Naive thymus-derived CD8-positive, alpha-beta T cell (primary cell): Measurements from ENCODE around the gene NUCB1. TPM values are rescaled to one million over a fixed set of nuclear protein-coding genes. Genes with fewer than 3 reads are reported as not detected.
A peak's percentile ranks its signal among the peaks of the same experiment; 100 is the strongest.
"Not testable (repeated sequence)": the region's sequence is repeated elsewhere in the genome, so short reads cannot be mapped to it uniquely, and the experiment has no call there.

Experiments
- ATAC-seq, 2 donors: fragments of 150-1000 bp; cut with Tn5 transposase in 1 of 2; sonication (Bioruptor Pico), chemical (Tn5 transposase) in 1 of 2; 1 replicate in 1 of 2; 2 replicates in 1 of 2; pipeline ENCODE4 v1.10.0; 2021; ENCODE audit warnings: mild to moderate bottlenecking in 2 of 2, moderate library complexity in 2 of 2
- POLR2A ChIA-PET: fragments of 350-600 bp; sonication (Branson Sonifier 250); formaldehyde crosslinking; loops from one replicate; lab custom pipeline; 2021; ENCODE audit warnings: antibody characterized with exemption; lab: Charles Lee
- DNase-seq, 10 donors: peaks; one replicate each; pipeline versions ENCODE4 v3.0.0 to v3.0.0-alpha.2; 2020 to 2022
- H3K27ac Mint-ChIP-seq, 10 donors: one replicate each; pipeline ENCODE4 v1.8.0; 2020 to 2022; ENCODE audit warnings: mild to moderate bottlenecking in 10 of 10, mixed read lengths in 10 of 10, moderate library complexity in 4 of 10, inconsistent platforms in 1 of 10
- H3K27me3 Mint-ChIP-seq, 5 donors: one replicate each; pipeline ENCODE4 v1.8.0; 2021 to 2022; ENCODE audit warnings: mixed read lengths in 5 of 5
- H3K36me3 Mint-ChIP-seq, 3 donors: one replicate each; pipeline ENCODE4 v1.8.0; 2020 to 2022; ENCODE audit warnings: mixed read lengths in 3 of 3, mild to moderate bottlenecking in 2 of 3, inconsistent platforms in 1 of 3
- H3K4me1 Mint-ChIP-seq, 4 donors: one replicate each; pipeline ENCODE4 v1.8.0; 2021 to 2022; ENCODE audit warnings: mixed read lengths in 4 of 4
- H3K4me3 Mint-ChIP-seq, 10 donors: one replicate each; pipeline ENCODE4 v1.8.0; 2020 to 2022; ENCODE audit warnings: mild to moderate bottlenecking in 10 of 10, mixed read lengths in 10 of 10, moderate library complexity in 6 of 10, inconsistent platforms in 1 of 10
- H3K9me3 Mint-ChIP-seq, 9 donors: one replicate each; pipeline ENCODE4 v1.8.0; 2020 to 2022; ENCODE audit warnings: mixed read lengths in 9 of 9, mild to moderate bottlenecking in 3 of 9, inconsistent platforms in 1 of 9, moderate library complexity in 1 of 9
- polyA plus RNA-seq, 3 donors: library from polyadenylated mRNA; unstranded; fragments of 300-500 nt; fragmentation: Illumina TruSeq; gene quantifications; one replicate each; pipeline ENCODE4 v1.2.3, GENCODE V29; 2021
- total RNA-seq, 8 experiments: library from RNA in 2 of 8; stranded (reverse) in 2 of 8; gene quantifications; one replicate each; pipeline ENCODE4 v1.2.3 and lab custom pipeline; 2021 to 2026

Gene NUCB1
- total and polyA plus RNA-seq, 5 experiments from 2014 or later: 48.6 to 119 (median 106) TPM

DNA sequence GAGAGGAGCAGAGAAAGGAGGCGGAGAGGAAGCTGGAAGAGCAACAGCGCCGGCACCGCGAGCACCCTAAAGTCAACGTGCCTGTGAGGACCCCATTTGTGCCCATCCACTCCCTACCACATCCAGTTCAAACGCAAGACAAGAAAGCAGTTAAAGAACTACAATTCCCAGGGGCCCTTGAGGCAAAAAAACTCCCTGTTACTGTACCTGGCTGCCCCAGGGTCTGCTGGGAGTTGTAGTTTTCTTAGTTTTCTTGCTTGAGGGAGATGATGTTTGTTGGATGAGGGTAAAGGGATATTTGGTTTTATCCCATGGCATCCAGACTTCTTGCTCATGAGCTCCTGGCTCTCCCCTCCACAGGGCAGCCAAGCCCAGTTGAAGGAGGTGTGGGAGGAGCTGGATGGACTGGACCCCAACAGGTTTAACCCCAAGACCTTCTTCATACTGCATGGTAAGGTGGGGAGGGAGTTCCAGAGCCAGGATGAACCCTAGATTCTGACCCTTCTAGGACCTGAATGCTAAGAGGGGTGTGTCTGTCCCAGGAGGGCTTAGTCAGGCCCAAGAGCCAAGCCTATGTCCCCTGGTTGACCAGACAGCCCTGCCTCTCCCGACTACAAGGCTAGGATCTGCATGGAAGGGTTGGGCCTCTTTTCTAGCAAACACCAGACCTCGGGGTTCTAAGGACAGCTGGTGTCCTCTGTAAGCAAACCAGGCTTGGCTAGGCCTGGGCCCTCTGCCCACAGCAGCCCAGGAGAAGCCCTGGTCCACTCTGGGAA, 13.2 kb downstream of the NUCB1 start:
- no peak overlapping the region for H3K4me3 Mint-ChIP-seq
- H3K9me3 Mint-ChIP-seq: no peaks in the 10 kb centered on the region
- POLR2A ChIA-PET: interaction anchor here (0.7 kb wide), 1 partner anchor 20 kb away, joined by 5 read pairs; no protein-coding TSS in a partner anchor
- DNase-seq (peak in 5 of 10 donors; percentile 21 to 44 (median 31)), ATAC-seq (peak; percentile 50 to 69)
- H3K27ac Mint-ChIP-seq: peak overlapping the region in 2 of 10 donors; percentile 31 to 52
- no peaks in the 10 kb centered on the region for H3K27me3 Mint-ChIP-seq
- H3K4me1 Mint-ChIP-seq: peaks cover 0 to 3% (median 3%) of the 10 kb centered on the region in 4 donors
- peaks cover 4 to 77% (median 20%) of the 10 kb centered on the region in 3 donors for H3K36me3 Mint-ChIP-seq

DNA sequence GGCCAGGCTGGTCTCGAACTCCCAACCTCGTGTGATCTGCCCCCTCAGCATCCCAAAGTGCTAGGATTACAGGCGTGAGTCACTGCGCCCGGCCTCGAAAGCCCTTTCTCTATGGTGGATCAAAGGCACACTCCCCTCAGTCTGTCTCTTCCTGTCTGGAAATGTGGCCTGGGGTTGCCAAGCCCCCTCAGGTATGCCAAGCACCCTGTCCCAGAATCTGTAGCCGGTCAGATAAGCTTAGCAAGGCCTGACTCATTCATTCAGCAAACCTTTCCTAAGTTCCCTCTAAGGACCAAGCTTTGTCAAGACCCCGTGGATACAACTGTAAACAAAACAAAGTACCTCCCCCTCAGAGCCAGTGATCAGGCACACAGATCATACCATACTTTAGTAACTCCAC, 14.1 kb downstream of the NUCB1 start:
- POLR2A ChIA-PET: no interaction called here
- DNase-seq: no peak
- H3K27ac Mint-ChIP-seq: peak overlapping the region in 3 of 10 donors; percentile 12 to 72 (median 63)
- ATAC-seq: no peak
- peaks cover 4 to 75% (median 20%) of the 10 kb centered on the region in 3 donors for H3K36me3 Mint-ChIP-seq
- no peaks in the 10 kb centered on the region for H3K27me3 Mint-ChIP-seq
- H3K4me3 Mint-ChIP-seq: no peak overlapping the region
- no peaks in the 10 kb centered on the region for H3K9me3 Mint-ChIP-seq
- H3K4me1 Mint-ChIP-seq: peaks cover 0 to 3% (median 3%) of the 10 kb centered on the region in 4 donors

DNA sequence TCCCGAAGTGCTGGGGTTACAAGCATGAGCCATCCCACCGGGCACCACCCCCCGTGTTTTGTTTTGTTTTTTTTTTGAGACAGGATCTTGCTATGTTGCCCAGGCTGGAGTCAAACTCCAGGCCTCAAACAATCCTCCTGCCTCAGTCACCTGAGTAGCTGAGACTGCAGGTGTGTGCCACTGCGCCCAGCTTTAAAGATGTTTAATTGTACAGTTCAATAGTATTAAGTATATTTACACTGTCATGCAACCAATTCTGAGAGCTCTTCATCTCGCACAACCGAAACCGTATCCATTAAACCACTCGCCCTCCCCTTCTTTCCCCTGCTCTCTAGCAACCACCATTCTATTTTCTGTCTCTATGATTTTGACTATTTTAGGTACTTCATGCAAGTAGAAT, 15.6 kb downstream of the NUCB1 start:
- no peaks in the 10 kb centered on the region for H3K9me3 Mint-ChIP-seq
- H3K27me3 Mint-ChIP-seq: no peaks in the 10 kb centered on the region
- H3K36me3 Mint-ChIP-seq: peaks cover 4 to 66% (median 17%) of the 10 kb centered on the region in 3 donors
- H3K4me1 Mint-ChIP-seq: peaks cover 0 to 3% (median 3%) of the 10 kb centered on the region in 4 donors
- ATAC-seq (no peak), DNase-seq (no peak)
- H3K27ac Mint-ChIP-seq: peak overlapping the region in 2 of 10 donors; percentile 3 to 9
- POLR2A ChIA-PET: interaction anchor here (1.8 kb wide), 1 partner anchor 15 kb away, joined by 7 read pairs; no protein-coding TSS in a partner anchor
- no peak overlapping the region for H3K4me3 Mint-ChIP-seq

DNA sequence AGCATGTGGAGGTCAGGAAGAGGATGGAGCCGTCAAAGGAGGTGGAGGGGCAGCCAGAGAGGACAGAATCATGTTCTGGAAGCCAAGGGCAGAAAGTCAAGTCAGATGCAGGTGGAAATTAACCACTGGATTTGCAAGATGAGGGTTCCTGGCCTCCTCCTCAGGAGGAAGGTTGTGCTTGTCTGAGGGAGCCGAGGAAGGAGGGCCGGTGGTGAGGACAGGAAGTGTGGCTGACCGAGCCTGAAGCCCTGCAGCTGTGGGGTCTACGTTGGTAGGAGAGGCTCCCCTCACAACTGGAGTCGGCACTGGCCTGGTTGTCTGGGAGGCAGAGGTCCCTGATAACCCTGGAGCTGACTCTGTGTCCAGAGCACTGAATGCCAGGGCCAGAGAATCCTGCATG, 18.0 kb downstream of the NUCB1 start:
- no peak for DNase-seq
- peak overlapping the region in 5 of 10 donors; percentile 31 to 73 (median 53) for H3K27ac Mint-ChIP-seq
- no peaks in the 10 kb centered on the region for H3K27me3 Mint-ChIP-seq
- no peak overlapping the region for H3K4me3 Mint-ChIP-seq
- no peaks in the 10 kb centered on the region for H3K9me3 Mint-ChIP-seq
- H3K36me3 Mint-ChIP-seq: peaks cover 4 to 59% (median 5%) of the 10 kb centered on the region in 3 donors
- peaks cover 0 to 3% (median 2%) of the 10 kb centered on the region in 4 donors for H3K4me1 Mint-ChIP-seq
- POLR2A ChIA-PET: interaction anchor here (1.0 kb wide), 1 partner anchor 41 kb away, joined by 3 read pairs; no protein-coding TSS in a partner anchor
- no peak for ATAC-seq

DNA sequence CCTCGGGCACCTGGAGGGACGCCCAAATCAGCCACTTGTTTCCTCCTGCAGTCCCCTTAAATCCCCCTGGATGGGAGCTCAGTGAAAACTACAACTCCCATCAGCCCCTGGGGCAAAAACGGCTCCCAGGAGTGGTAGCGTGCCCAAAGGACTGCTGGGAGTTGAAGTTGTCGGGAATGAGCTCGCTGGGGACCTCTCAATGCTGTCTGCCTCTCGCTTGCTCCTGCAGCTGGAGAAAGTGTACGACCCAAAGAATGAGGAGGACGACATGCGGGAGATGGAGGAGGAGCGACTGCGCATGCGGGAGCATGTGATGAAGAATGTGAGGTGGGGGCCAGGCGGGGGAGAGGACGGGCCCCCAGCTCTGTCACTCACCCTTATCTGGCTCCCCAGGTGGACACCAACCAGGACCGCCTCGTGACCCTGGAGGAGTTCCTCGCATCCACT, 18.7 kb downstream of the NUCB1 start:
- POLR2A ChIA-PET: interaction anchor here (0.6 to 1.4 kb wide), 5 partner anchors 10 to 265 kb away, joined by 3 to 7 read pairs (median 3); partner anchors contain the start of gene NUCB1
- no peaks in the 10 kb centered on the region for H3K9me3 Mint-ChIP-seq
- DNase-seq (peak in 1 of 10 donors; percentile 4), ATAC-seq (peak in 1 of 2 donors; percentile 42)
- no peaks in the 10 kb centered on the region for H3K27me3 Mint-ChIP-seq
- no peak overlapping the region for H3K4me3 Mint-ChIP-seq
- H3K27ac Mint-ChIP-seq: peak overlapping the region in 5 of 10 donors; percentile 10 to 68 (median 21)
- peaks cover 0 to 3% (median 2%) of the 10 kb centered on the region in 4 donors for H3K4me1 Mint-ChIP-seq
- peaks cover 3 to 58% (median 4%) of the 10 kb centered on the region in 3 donors for H3K36me3 Mint-ChIP-seq

DNA sequence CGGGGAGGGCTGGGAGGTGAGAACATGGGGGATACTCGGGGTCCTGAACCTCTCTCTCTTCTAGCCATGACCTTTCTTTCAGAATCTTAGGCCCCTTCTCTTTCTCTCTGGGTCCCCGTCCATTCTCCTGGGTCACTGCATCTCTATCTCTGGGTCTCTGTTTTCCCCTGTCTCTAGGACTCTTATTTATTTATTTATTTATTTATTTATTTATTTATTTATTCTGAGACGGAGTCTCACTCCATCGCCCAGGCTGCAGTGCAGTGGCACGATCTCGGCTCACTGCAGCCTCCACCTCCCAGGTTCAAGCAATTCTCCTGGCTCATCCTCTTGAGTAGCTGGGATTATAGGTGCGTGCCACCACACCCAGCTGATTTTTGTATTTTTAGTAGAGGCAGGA, 19.2 kb downstream of the NUCB1 start:
- POLR2A ChIA-PET: interaction anchor here (0.6 to 1.4 kb wide), 4 partner anchors 9 to 265 kb away, joined by 3 to 7 read pairs (median 3); partner anchors contain the start of gene NUCB1
- not testable (repeated sequence) for H3K9me3 Mint-ChIP-seq, H3K27me3 Mint-ChIP-seq, DNase-seq, H3K4me1 Mint-ChIP-seq, ATAC-seq, H3K4me3 Mint-ChIP-seq
- Mint-ChIP-seq H3K36me3 (peaks cover under 1 to 55% (median 4%) of the 10 kb centered on the region in 3 donors), H3K27ac (peak overlapping the region in 2 of 10 donors; percentile 17 to 21)

DNA sequence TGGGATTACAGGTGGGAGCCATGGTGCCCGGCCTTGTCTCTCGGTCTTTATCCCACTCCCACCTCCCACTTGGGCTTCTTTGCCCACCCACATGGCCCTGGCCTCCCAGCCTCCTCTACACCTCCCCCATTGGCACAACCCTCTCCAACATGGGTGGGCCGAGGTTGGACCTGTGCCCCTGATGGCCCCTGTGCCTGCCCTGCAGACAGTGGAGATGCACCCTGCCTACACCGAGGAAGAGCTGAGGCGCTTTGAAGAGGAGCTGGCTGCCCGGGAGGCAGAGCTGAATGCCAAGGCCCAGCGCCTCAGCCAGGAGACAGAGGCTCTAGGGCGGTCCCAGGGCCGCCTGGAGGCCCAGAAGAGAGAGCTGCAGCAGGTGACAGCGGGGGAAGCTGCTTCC, 20.8 kb downstream of the NUCB1 start:
- no peak for DNase-seq
- POLR2A ChIA-PET: no interaction called here
- Mint-ChIP-seq H3K9me3 (no peaks in the 10 kb centered on the region), H3K4me3 (no peak overlapping the region), H3K36me3 (peaks cover 0 to 43% (median 2%) of the 10 kb centered on the region in 3 donors), H3K4me1 (peaks cover 0 to 3% (median 0%) of the 10 kb centered on the region in 4 donors), H3K27ac (no peak overlapping the region), H3K27me3 (no peaks in the 10 kb centered on the region)
- no peak for ATAC-seq

DNA sequence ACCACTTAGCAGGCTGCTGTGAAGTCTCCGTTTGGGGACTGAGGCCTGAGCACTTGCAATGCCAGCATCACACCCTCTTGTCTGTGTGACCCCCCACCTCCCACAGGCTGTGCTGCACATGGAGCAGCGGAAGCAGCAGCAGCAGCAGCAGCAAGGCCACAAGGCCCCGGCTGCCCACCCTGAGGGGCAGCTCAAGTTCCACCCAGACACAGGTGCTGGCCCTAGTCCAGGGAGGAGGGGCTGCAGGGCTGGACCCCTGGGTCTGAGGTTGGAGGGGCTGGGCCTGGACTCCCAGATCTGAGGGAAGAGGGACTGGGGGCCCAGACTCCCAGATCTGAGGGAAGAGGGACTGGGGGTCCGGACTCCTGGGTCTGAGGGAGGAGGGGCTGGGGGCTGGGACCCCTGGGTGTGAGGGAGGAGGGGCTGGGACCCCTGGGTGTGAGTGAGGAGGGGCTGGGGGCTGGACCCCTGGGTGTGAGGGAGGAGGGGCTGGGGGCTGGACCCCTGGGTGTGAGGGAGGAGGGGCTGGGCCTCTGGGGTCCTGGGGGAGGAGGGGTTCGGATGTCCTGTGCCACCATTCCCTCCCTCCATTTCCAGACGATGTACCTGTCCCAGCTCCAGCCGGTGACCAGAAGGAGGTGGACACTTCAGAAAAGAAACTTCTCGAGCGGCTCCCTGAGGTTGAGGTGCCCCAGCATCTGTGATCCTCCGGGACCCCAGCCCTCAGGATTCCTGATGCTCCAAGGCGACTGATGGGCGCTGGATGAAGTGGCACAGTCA, 21.8 kb downstream of the NUCB1 start:
- H3K4me3 Mint-ChIP-seq: no peak overlapping the region
- POLR2A ChIA-PET: interaction anchor here (1.3 kb wide), 1 partner anchor 10 kb away, joined by 5 read pairs; no protein-coding TSS in a partner anchor
- H3K4me1 Mint-ChIP-seq: peaks cover 0 to 5% (median 2%) of the 10 kb centered on the region in 4 donors
- H3K36me3 Mint-ChIP-seq: peaks cover 0 to 36% (median 0%) of the 10 kb centered on the region in 3 donors
- no peak for ATAC-seq
- no peaks in the 10 kb centered on the region for H3K27me3 Mint-ChIP-seq
- no peaks in the 10 kb centered on the region for H3K9me3 Mint-ChIP-seq
- no peak for DNase-seq
- H3K27ac Mint-ChIP-seq: peak overlapping the region in 1 of 10 donors; percentile 72

DNA sequence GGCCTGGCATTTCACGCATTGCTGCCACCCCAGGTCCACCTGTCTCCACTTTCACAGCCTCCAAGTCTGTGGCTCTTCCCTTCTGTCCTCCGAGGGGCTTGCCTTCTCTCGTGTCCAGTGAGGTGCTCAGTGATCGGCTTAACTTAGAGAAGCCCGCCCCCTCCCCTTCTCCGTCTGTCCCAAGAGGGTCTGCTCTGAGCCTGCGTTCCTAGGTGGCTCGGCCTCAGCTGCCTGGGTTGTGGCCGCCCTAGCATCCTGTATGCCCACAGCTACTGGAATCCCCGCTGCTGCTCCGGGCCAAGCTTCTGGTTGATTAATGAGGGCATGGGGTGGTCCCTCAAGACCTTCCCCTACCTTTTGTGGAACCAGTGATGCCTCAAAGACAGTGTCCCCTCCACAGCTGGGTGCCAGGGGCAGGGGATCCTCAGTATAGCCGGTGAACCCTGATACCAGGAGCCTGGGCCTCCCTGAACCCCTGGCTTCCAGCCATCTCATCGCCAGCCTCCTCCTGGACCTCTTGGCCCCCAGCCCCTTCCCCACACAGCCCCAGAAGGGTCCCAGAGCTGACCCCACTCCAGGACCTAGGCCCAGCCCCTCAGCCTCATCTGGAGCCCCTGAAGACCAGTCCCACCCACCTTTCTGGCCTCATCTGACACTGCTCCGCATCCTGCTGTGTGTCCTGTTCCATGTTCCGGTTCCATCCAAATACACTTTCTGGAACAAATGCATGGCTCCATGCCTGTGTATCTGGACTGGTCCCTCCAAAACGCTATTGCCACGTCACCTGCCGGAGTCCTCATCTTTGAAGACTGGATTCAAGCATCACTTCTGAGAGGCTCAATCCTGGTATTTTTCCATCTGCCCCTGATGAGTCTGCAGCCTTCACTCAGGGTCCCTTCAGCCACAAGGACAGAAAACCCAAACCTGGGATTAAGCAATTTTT, 22.7 kb downstream of the NUCB1 start:
- POLR2A ChIA-PET: interaction anchor here (0.6 to 1.3 kb wide), 4 partner anchors 10 to 90 kb away, joined by 3 to 5 read pairs (median 4); no protein-coding TSS in a partner anchor
- Mint-ChIP-seq H3K4me1 (peaks cover 0 to 7% (median 1%) of the 10 kb centered on the region in 4 donors), H3K36me3 (peaks cover 0 to 30% (median 0%) of the 10 kb centered on the region in 3 donors), H3K27me3 (no peaks in the 10 kb centered on the region), H3K9me3 (no peaks in the 10 kb centered on the region), H3K4me3 (no peak overlapping the region), H3K27ac (peak overlapping the region in 2 of 10 donors; percentile 60 to 69)
- no peak for ATAC-seq
- no peak for DNase-seq

DNA sequence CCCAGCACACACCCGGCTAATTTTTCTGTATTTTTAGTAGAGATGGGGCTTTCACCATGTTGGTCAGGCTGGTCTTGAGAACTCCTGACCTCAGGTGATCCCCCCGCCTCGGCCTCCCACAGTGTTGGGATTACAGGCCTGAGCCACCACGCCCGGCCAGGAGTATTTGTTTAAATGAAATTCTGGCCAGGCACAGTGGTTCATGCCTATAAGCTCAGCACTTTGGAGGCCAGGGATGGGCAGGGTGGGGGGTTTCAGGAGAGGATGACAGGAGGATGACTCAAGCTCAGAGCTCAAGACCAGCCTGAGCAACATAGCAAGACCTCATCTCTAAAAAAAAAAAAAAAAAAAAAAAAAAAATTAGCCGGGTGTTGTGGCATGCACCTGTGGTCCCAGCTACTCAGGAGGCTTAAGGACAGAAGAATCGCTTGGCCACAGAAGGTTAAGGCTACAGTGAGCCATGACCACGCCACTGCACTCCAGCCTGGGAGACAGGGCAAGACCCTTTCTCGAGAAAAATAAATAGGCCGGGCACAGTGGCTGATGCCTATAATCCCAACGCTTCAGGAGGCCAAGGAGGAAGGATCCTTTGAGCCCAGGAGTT, 25.2 kb downstream of the NUCB1 start:
- DNase-seq (no peak), ATAC-seq (no peak)
- Mint-ChIP-seq H3K36me3 (peaks cover 0 to 18% (median 0%) of the 10 kb centered on the region in 3 donors), H3K27ac (peak overlapping the region in 1 of 10 donors; percentile 43), H3K27me3 (no peaks in the 10 kb centered on the region), H3K9me3 (no peaks in the 10 kb centered on the region), H3K4me3 (no peak overlapping the region), H3K4me1 (peaks cover 0 to 7% (median 0%) of the 10 kb centered on the region in 4 donors)
- POLR2A ChIA-PET: no interaction called here

DNA sequence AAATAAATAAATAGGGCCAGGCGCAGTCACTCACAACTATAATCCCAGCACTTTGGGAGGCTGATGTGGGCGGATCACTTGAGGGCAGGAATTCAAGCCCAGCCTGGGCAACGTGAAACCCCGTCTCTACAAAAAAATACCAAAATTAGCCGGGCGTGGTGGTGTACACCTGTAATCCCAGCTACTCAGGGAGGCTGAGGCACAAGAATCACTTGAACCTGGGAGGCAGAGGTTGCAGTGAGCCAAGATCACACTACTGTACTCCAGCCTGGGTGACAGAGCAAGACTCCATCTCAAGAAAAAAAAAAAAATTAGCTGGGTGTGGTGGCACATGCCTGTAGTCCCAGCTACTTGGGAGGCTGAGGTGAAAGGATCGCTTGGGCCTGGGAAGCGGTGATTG, 25.8 kb downstream of the NUCB1 start:
- not testable (repeated sequence) for H3K27me3 Mint-ChIP-seq, ATAC-seq, H3K4me1 Mint-ChIP-seq, H3K9me3 Mint-ChIP-seq, DNase-seq, H3K27ac Mint-ChIP-seq, H3K4me3 Mint-ChIP-seq
- peaks cover 0 to 17% (median 0%) of the 10 kb centered on the region in 3 donors for H3K36me3 Mint-ChIP-seq
- POLR2A ChIA-PET: interaction anchor here (0.6 kb wide), 1 partner anchor 87 kb away, joined by 4 read pairs; no protein-coding TSS in a partner anchor
